GM12865 (cell line): ENCODE results near the gene MKI67.

Experiments
- DNase-seq: peaks from one replicate; pipeline ENCODE4 v3.0.0; 2010; ENCODE audit warnings: low read depth
- H3K4me3 ChIP-seq: 2 replicates; pipeline ENCODE4 v1.5.1; 2011; ENCODE audit warnings: mild to moderate bottlenecking, low read depth, low read length, control low read depth
- CTCF ChIP-seq: IDR thresholded peaks from 2 replicates; pipeline ENCODE4 v1.5.1; 2011; ENCODE audit warnings: low read length, control low read depth, low read depth, inconsistent platforms; ENCODE audit not compliant: insufficient read depth; ENCODE audit errors: missing control alignments

The MKI67 gene

GRCh38 chr10:128060341-128061250 is 65.6 kb downstream of the MKI67 start:
- DNase-seq: no peak
- no peak overlapping the region for H3K4me3 ChIP-seq
- no peak for TF ChIP-seq CTCF

DNA sequence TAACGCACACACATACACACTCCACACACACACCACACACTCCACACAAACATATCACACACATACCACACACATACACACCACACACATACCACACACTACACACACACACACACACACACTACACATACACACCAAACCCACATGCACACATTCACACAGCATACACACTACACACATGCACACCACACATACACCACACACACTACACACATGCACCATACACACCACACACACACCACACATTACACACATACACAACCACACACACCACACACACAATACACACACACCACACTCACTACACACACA is 66.3 kb downstream of the MKI67 start:
- no peak overlapping the region for H3K4me3 ChIP-seq
- DNase-seq: no peak
- no peak for TF ChIP-seq CTCF

DNA sequence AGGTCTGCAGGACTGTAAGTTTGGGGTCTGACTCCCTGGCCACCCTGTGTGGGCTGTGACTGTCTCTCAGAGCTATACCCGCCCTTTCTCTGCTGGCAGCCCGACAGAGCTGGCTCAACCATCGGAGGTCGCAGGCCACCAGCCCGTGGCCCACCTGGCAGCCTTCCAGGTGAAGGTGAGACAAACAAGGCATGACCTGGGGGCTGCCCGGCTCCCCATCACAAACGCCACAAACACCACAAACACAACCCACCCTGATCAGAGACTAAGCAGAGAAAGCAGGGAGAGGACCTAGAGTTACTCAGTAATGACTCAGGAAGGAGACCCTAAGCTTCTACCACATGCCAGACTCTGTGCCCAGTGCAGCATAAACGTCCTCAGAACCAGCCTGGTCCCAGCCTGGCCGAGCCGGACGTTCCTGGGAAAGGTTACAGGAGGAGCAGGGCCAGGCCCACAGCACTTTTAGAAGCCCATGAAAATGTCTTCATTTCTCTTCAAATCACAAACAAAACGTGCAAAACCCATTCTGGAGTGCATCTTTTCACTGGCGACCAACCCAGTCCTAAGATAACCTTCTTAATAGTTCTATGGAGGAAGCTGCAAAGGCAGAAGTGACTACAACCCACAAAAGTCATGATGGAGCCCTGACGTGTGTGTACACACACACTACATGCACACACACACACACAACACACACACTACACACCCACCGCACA is 66.8 kb downstream of the MKI67 start:
- no peak for TF ChIP-seq CTCF
- H3K4me3 ChIP-seq: no peak overlapping the region
- no peak for DNase-seq

DNA sequence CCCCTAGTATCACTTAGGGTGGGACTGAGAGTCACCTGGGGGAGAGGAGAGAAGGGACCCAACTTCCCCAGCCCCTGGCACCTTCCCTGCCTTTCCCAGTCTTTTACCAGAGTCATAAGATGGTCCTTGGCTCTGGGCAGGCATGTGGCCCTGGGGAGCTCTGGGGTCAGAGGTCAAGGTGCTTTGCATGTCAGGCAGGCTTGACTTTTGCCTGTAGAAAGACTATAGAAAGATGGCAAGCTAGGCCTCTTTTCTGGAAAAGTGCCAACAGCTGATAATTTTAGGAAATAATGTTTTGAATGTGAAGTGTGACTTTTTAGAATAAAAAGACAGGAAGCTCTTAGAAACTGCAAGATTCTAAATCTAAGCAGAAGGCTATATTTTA is 67.5 kb downstream of the MKI67 start:
- DNase-seq: no peak
- no peak for TF ChIP-seq CTCF
- H3K4me3 ChIP-seq: no peak overlapping the region

GRCh38 chr10:128058106-128058749 is 68.0 kb downstream of the MKI67 start:
- DNase-seq: no peak
- no peak overlapping the region for H3K4me3 ChIP-seq
- TF ChIP-seq CTCF: no peak

GRCh38 chr10:128056303-128057050 is 69.7 kb downstream of the MKI67 start:
- no peak for DNase-seq
- TF ChIP-seq CTCF: no peak
- no peak overlapping the region for H3K4me3 ChIP-seq
